ENCODE measurements around the gene FBXO24.

Gene FBXO24

GRCh38 chr7:100575206-100575631, 10.9 kb upstream of the FBXO24 start:
- peak; percentile 83 for DNase-seq

DNA sequence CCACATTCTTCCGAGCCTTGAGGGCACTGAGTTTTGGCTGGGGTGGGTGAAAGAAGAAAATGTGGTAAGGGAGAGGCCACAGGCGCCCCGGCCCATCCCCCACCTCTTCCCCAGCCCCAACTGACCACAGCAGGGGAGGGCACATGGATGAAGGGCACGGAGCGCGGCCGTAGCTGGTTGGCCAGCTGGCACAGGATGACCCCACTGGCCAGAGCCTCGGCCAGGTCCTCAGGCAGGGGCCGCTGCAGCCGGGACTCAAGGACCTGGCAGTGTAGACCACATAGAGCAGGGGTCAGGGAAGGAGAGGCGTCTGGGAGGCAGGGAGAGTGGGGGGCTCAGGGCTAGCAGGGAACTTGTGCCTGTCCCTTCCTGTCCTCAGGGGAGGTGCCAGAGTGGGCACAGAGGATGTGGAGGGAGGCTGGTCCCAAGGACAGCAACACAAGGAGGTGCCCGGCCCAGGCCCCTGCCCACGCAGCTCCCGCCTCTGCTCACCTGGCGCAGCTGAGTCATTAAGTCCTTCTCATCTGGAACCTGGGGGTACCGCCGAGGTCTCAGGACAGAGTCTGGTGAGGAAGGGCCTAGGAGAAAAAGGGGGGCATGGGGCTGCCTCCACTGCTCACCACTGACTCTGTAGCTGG, 10.3 kb upstream of the FBXO24 start:
- DNase-seq = no peak

DNA sequence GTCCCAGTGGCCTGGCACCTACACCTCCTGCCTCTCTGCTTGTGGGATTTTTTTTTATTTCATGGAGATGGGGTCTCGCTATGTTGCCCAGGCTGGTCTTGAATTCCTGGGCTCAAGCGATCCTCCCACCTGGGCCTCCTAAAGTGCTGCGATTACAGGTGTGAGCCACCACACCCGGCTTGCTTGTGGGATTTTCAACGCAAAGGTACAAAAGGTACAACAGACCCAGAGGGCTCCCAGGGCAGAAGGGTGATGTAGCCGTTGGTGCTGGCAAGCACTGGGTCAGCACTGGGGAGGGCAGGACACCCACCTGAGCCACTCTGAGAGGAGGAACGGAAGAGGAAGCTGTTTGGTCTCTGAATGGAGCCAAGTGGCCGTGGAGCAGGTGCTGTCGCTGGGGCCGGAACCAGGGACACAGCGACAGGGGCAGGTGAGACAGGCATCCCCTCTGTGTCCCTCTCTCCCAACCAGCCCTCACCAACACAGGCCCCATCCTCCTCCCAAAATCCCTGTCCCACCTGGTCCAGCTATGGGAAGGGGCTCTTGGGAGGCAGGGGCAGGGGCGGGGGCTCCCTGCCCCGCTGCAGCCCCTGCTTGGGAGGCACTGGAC, 9.6 kb upstream of the FBXO24 start:
- no peak for DNase-seq

DNA sequence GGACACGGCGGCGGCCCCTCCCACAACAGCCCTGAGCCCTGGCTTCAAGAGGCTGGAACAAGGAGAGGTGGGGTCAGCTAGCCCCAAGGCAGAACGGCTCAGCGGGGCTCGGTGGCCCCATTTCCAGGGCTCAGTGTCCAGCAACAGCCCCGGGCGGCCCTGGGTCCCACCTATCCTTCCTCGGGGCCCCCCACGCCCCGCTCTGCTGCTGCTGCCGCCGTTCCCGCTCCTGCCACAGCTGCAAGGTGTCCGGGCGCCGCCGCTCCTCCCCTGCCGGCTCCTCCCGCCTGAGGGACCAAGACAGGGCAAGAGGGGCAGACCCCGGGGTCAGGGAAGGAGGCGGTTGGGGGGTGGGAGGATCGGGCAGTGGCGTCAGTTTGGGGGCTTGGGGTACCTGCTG, 9.0 kb upstream of the FBXO24 start:
- no peak for DNase-seq

DNA sequence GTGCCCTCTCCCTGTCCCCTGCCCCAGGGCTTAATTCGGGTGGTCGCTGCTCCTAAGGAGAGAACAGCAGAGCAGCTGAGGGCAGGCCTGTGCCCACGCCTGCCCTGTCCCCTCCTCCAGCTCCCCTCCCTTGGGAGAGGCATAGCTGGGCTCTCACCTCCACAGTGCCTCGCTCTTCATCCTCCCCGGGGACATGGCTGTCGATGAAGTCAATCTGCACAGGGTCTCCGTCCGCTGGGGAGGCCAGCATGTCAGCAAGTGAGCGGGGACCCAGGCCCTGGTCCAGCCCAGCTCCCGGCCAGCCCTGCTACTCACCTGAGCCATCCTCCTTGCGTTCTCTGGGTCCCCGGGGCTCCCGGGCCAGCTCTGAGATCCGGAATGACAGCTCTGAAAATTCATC, 8.6 kb upstream of the FBXO24 start:
- DNase-seq = no peak

GRCh38 chr7:100578246-100579183, 7.6 kb upstream of the FBXO24 start:
- no peak for DNase-seq

DNA sequence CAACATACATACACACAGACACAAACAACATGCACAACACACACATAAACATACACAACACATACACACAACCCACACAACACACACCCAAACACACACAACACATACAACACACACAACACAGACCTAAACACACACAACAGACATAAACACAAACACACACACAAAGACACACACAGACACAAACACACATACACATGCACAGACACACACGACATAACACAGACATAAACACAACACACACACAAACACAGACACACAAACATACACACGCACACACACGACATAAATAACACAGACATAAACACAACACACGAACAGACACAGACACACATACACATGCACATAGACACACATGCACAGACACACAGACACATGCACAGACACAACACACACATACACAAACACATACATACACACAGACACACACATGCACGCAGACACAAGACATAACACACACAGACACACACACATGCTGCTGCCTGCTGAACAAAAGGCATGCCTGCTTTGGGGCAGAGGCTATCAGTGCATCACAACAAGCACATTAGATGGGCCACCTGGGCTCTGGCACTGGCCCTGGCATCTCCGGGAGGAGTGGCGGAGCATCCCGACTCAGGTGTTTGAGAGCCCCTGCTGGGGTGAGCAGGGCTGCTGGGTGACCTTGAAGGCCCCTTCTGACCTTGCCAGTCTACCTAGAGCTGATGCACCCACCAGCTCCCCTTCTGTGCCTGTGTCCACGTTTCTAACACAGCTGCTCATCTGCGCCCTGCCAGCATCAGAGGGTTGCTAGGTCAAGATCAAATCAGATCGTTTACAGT, 5.5 kb upstream of the FBXO24 start:
- no peak for DNase-seq

- DNase-seq = no peak
Measured at GRCh38 chr7:100582041-100582579, 4.0 kb upstream of the FBXO24 start.

- DNase-seq = no peak
Measured at GRCh38 chr7:100582650-100583049, 3.5 kb upstream of the FBXO24 start.

- no peak for DNase-seq
Measured at GRCh38 chr7:100583132-100584053, 2.7 kb upstream of the FBXO24 start.

- DNase-seq = no peak
Measured at GRCh38 chr7:100584054-100584682, 2.0 kb upstream of the FBXO24 start.

DNA sequence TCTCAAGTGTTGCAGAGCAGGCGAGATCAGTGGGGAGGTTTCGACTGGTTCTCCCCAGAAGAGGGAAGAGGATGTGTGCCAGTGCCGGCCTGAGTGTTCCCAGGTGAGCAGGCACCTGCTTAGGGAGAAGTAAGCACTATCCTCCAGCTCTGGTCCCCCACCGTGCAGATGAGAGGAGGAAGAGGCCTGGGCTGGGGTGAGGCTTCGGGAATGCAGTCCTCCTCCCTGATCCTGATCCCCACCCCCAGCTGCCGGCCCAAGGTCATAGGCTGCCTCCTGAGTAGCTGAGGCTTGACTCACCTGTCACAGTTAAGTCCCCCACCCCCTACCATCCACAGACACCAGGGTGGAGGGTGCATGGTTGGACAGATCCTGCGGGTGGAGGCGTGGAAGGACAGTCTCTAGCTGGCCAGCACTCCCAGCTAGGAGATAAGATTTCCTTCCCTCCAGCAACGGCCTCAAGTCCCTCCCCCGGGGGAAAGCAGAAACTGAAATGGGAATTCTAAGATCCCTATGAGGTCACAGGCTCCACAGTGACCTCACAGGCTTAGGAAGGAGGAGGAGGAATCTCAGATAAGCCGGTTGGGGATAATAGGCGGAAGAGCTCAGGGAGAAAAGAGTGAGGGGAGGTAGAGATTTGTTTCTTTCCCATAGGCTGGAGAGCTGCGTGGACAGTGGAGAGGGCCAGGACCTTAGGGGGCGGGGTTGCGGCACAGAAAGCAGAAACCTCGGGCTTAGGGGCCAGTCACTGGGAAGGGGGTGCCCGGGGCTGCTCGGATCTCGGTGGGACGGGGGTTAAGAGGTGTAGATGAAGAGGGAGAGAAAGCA, 1.2 kb upstream of the FBXO24 start:
- DNase-seq = peak; percentile 84

DNA sequence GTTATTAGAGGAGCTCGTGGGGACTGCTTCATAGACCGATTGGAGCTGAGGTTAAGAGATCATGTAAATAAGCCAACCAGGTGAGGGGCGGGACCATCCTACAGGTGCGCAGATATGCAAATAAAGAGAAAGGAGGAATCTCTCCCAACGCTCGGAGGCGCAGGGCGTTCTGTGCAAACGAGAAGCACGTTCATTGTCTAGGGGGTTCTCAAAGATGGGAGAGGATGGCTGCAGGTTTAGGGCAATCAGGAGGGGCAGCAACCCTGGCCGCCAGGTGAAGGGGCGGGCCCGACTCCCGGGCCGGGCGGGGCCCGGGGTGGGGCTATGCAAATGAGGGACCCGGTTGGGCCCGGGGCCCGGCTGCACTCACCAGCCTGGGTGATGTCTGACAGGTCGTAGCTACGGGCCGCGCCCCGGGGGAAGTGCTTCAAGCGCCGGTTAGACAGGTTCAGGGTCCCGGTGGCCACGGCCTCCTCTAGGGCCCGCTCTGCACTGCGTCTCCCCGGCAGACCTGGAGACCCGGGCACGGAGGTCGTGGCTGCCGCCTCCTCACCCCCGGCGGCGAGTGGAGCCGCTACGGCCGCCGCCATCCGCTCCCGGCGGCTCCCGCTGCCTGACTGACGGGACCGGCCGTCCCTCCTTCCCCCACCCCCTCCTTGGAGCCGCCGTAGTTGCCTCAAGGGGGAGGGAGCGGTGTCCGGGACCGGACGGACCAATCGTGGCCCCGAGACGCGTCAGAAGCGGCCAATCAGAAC, 440 bp upstream of the FBXO24 start, which contains the start of gene LRCH4:
TSS of gene LRCH4 (minus strand) at position 619 of the 755 bp plus-strand sequence. CDS start at position 590, 29 bp downstream.
- peak; percentile 94 for DNase-seq

- DNase-seq = peak; percentile 59
Measured at GRCh38 chr7:100588438-100588837, 2.3 kb downstream of the FBXO24 start.

DNA sequence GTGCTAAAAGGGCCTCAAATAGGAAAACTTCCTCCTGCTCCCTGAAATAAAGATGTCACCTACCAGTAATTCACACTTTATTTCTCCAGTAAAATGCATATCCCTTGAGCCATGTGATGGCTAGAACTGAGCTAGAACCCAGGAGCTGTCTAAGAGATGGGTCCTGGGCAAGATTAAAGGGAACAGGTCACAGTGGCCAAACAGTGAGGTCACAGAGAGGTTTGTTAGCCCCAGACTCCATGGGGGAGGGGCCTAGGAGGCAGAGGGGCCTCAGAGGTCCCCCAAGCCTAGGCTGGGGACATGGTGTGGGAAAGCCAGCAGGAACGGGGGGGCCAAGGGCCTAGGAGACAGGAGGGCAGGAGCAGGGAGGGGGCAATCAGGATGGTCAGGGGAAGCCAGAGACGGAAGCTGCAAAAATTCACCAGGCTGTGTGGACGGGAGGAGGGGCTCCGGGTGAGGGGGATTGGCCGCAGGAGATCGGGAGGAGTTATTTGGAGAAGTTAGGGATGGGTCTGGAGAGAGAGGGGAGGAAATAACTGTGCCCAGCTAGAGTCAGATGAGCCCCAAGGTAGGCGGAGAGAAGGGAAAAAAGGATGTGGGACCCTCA, 3.3 kb downstream of the FBXO24 start:
- no peak for DNase-seq

DNA sequence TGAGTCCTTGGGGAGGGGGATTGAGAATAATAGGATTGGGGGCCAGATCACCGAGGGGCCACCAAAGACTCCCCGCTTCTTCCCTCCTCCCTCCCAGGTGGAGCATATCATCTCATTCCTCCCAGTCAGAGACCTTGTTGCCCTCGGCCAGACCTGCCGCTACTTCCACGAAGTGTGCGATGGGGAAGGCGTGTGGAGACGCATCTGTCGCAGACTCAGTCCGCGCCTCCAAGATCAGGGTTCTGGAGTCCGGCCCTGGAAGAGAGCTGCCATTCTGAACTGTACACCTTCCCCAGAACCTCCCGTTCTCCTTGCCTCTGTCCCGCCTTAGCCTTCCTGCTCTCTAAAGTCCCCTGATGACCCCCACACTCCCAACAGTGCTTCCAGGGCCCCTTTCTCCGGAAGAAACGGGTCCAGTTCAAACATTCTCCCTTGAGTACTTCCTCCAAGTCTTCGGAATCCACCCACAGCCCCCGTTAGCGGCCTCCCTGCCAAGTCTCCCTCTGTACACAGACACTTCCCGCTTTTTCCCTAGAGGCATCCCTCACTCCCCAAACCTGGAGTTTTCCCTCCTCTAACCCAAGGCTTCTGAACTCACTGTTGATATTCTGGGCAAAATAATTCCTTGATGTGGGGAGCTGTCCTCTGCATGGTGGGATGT, 4.1 kb downstream of the FBXO24 start:
- no peak for DNase-seq

- DNase-seq = no peak
Measured at GRCh38 chr7:100591596-100591995, 5.5 kb downstream of the FBXO24 start.

GRCh38 chr7:100595188-100595587, 9.1 kb downstream of the FBXO24 start:
- DNase-seq = no peak

All from DMS53 (cell line).